Left ventricle myocardium inferior (tissue), 1 donor: ENCODE measurements around the gene CCDC74B. TPM values are rescaled to one million over a fixed set of nuclear protein-coding genes. Genes with fewer than 3 reads are reported as not detected.
"Not testable (repeated sequence)": the region's sequence is repeated elsewhere in the genome, so short reads cannot be mapped to it uniquely, and the experiment has no call there.

Source experiments
- DNase-seq: peaks from one replicate; pipeline ENCODE4 v3.0.0-alpha.2; 2020
- H3K27ac ChIP-seq: fragments of 200-600 bp; replicated peaks from 2 replicates; pipeline ENCODE4 v1.8.0; 2021
- H3K27me3 ChIP-seq: fragments of 200-600 bp; 2 replicates; pipeline ENCODE4 v1.8.0; 2021; ENCODE audit warnings: low read depth
- H3K36me3 ChIP-seq: fragments of 200-600 bp; 2 replicates; pipeline ENCODE4 v1.8.0; 2021
- H3K4me1 ChIP-seq: fragments of 200-600 bp; 2 replicates; pipeline ENCODE4 v1.8.0; 2021
- H3K4me3 ChIP-seq: fragments of 200-600 bp; 2 replicates; pipeline ENCODE4 v1.8.0; 2021; ENCODE audit warnings: mild to moderate bottlenecking, moderate library complexity
- H3K9me3 ChIP-seq: fragments of 200-600 bp; replicated peaks from 2 replicates; pipeline ENCODE4 v1.8.0; 2021
- CTCF ChIP-seq: fragments of 200-600 bp; IDR thresholded peaks from 2 replicates; pipeline ENCODE4 v1.8.0; 2021; ENCODE audit warnings: antibody characterized with exemption, mild to moderate bottlenecking, borderline replicate concordance
- intact Hi-C: fragments of 100-400 bp; cut with micrococcal nuclease; formaldehyde crosslinking; loops from one replicate; pipeline ENCODE4 v1.11.0; 2022
- total RNA-seq: library from RNA; stranded (reverse); fragmentation: NEBNext Ultra II Directional; extraction: Animal tissue kit (Norgen Biotek cat#: 25700); gene quantifications from one replicate; pipeline ENCODE4 v1.2.1, GENCODE V29; 2021
- donor health status: DM: no; HTN: yes; CAD: no; lungs with severe emphysema.

Gene CCDC74B
- total RNA-seq, 1 donor from 2014 or later, result 0.44 TPM

GRCh38 chr2:130156624-130157004, 11.7 kb upstream of the CCDC74B start:
- Histone ChIP-seq H3K4me1 (peaks cover 10% of the 10 kb centered on the region), H3K27ac (no peak overlapping the region), H3K36me3 (peaks cover 45% of the 10 kb centered on the region), H3K27me3 (no peaks in the 10 kb centered on the region), H3K9me3 (no peaks in the 10 kb centered on the region), H3K4me3 (no peak overlapping the region)
- intact Hi-C loops, result no loop called here
- DNase-seq, result peak; percentile 5
- TF ChIP-seq CTCF, result no peak

- H3K4me1 ChIP-seq, H3K9me3 ChIP-seq, H3K27ac ChIP-seq, intact Hi-C loops, H3K27me3 ChIP-seq, H3K4me3 ChIP-seq: not testable (repeated sequence)
- TF ChIP-seq CTCF, result peak; percentile 74
- H3K36me3 ChIP-seq, result peaks cover 45% of the 10 kb centered on the region
- peak; percentile 73 for DNase-seq
Measured at GRCh38 chr2:130155956-130156623, 11.2 kb upstream of the CCDC74B start.

GRCh38 chr2:130154773-130155765, 10.2 kb upstream of the CCDC74B start:
- Histone ChIP-seq H3K27ac (no peak overlapping the region), H3K27me3 (no peaks in the 10 kb centered on the region), H3K4me1 (peaks cover 1% of the 10 kb centered on the region), H3K4me3 (no peak overlapping the region), H3K36me3 (peaks cover 45% of the 10 kb centered on the region), H3K9me3 (no peaks in the 10 kb centered on the region)
- DNase-seq, result peak; percentile 12
- intact Hi-C loops, result no loop called here
- TF ChIP-seq CTCF, result no peak

DNA sequence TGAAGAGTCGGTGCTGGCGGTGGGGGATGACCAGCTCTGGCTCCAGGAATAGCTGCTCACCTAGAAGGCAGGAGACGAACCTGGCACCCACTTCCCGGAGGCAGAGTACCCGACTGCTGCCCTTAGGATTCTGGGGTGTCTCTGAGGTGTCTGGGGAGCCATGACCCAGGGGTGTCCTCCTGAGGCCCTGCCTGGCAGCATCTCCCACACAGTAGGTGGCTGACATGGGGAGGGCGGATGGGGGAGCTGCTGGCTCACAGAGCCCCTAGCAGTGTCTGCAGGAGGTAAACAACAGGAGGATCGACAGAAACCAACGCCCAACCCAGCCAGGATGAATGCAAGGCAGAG, 9.5 kb upstream of the CCDC74B start:
- H3K27me3 ChIP-seq, intact Hi-C loops, H3K9me3 ChIP-seq, H3K27ac ChIP-seq, DNase-seq, H3K4me1 ChIP-seq, H3K4me3 ChIP-seq: not testable (repeated sequence)
- H3K36me3 ChIP-seq, result peaks cover 41% of the 10 kb centered on the region

DNA sequence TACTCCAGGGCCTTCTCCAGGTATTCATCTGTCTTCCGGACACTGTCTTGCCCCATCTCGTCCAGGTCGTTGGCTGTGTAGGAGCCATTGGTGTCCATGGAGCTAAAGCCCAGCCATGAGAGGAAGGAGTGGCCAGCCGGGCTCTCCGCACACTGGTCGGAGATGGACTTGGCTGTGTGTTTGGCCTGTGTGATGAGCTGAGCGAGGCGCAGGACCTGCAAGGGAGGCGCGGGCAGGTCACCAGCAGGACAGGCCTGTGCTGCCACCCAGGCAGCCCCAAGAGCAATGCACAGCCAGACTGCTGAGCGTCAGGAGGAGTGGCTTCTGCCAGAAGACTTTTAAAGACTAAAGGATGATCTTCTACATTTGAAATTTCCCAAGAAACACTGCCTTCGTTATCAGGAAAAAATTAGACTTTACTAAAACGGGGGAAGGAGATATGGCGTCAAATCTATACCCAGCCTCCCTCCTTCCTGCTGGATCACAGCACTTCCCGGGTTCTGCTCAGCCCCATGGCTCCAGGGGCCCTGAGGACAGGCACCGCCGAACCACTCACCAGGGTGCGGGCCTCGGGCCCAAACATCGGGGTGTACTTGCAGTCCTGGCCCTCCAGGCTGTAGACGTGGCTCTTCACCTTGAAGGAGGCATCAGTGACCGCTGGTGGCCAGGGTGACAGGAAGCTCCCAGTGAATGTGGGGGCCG, 9.0 kb upstream of the CCDC74B start:
- peaks cover 36% of the 10 kb centered on the region for H3K36me3 ChIP-seq

GRCh38 chr2:130152816-130153595, 8.1 kb upstream of the CCDC74B start:
- TF ChIP-seq CTCF, result no peak
- H3K4me3 ChIP-seq, result no peak overlapping the region
- no peaks in the 10 kb centered on the region for H3K4me1 ChIP-seq
- intact Hi-C loops, result no loop called here
- peaks cover 34% of the 10 kb centered on the region for H3K36me3 ChIP-seq
- H3K27ac ChIP-seq, result no peak overlapping the region
- no peak for DNase-seq
- no peaks in the 10 kb centered on the region for H3K27me3 ChIP-seq
- no peaks in the 10 kb centered on the region for H3K9me3 ChIP-seq

More for the DNA sequence above, 9.0 kb upstream of the CCDC74B start:
- intact Hi-C loops, H3K4me3 ChIP-seq, DNase-seq, H3K27ac ChIP-seq, H3K9me3 ChIP-seq, H3K27me3 ChIP-seq, H3K4me1 ChIP-seq: not testable (repeated sequence)

DNA sequence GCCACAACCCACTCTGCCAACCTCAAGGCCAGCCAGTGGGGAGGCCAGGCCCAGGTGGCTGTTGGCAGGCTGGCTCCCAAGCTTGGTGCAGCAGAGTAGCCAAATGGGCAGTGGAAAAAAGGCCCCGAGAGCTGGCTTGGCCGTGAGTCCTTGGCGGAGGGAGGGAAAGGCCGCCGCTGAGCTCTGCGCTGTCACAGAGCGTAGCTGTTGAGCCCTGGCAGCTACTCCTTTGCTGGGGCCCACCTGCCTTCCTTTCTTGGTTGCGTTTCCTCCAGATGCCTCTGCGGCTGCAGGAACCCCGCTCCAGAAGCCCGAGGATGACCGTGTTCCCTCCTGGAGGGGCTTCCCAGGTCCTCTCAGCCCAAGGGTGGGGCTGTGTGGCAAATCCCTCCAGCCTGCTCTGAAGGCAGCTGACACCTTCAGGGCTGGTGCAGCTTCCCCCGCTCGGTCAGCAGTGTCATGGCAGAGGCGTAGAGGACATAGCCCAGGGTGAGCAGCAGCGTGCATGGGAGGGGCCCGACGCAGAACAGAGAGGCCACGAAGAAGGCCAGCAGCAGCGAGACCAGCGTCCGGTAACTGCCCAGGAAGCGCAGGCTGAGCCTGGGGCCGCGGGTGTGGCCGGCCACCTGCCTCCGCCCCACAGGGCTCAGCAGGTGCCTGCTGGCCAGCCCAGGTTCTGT, 7.4 kb upstream of the CCDC74B start:
- H3K9me3 ChIP-seq, H3K27ac ChIP-seq, H3K4me1 ChIP-seq, H3K4me3 ChIP-seq, H3K27me3 ChIP-seq, intact Hi-C loops, DNase-seq: not testable (repeated sequence)
- H3K36me3 ChIP-seq, result peaks cover 34% of the 10 kb centered on the region

GRCh38 chr2:130151145-130151512, 6.2 kb upstream of the CCDC74B start:
- H3K4me3 ChIP-seq, H3K27ac ChIP-seq, H3K9me3 ChIP-seq, H3K27me3 ChIP-seq, intact Hi-C loops, DNase-seq, H3K4me1 ChIP-seq: not testable (repeated sequence)
- H3K36me3 ChIP-seq, result peaks cover 34% of the 10 kb centered on the region
